ENCODE results near the gene ZNF593. TPM values are rescaled to one million over a fixed set of nuclear protein-coding genes. Genes with fewer than 3 reads are reported as not detected.
A peak's percentile ranks its signal among the peaks of the same experiment; 100 is the strongest.

Gene ZNF593
- total RNA-seq, 8 experiments from 2014 or later = 29.9 to 109 (median 47.4) TPM

DNA sequence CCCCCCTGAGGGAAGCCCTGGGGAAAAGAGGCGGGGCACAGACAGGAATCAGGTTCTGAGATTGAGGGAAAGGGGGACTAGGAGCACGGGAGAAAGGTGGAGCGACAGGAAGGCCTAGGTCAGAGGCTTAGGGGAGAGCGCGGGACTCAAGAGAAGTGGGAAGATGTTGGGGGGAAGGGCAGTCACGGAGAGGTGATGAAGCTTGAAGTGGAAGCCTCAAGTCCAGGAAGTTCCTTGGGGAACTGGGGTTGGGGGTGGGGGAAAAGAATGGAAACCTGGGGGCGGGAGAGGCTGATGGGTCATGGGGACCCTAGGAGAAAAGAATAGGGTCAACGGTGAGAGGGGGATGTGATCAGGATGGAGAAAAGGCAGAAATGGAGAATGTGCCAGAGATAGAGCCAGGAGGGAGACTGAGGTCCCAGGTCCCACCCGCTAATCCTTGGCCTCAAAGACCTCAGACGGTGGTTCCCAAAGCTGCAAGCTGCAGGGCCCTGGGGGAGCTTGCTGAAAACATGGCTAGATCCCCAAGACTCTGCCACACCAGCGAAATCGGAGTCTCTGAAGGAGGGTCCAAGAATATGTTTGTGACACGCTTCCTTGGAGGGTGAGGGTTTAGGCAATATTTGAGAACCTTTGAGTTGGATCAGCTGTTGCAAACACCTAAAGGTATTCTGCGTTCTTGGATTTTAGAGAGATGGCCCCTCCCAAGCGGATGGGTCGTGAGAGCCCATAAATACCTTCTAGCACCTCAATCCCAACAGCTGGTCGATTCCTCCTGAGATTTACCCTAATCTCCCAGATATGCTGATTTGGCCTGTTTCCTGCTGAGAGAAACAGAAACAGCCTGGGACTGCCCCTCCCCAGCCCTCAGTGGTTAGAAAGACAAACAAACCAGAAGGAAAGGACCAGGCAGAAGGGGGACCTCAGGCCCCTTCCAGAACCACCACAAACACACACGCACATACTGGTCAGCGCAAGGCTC lies 4.6 kb upstream of the ZNF593 start:
- 48 to 72% (median 65%) methylated on average over 3 to 8 of the region's 19 CpGs; no CpG with 5 or more reads in 3 of the 10 experiments for WGBS, 10 experiments
- peaks cover 30 to 49% of the 10 kb centered on the region in 2 donors for H3K4me1 ChIP-seq (replicated peaks in 1 of 2)
- in situ Hi-C loops (cut with MboI; ENCODE audit: low pct_unique_long_range_greater_than_20kb in 2 of 9, low sequenced_read_pairs in 9 of 9, unreplicated experiment in 9 of 9) = no loop called here
- H3K4me3 ChIP-seq = peak overlapping the region in 1 of 5 donors; percentile 22
- H3K27ac ChIP-seq = peak overlapping the region in 1 of 2 donors; percentile 71
- no peak for ATAC-seq (replicated peaks in 6 of 8)

DNA sequence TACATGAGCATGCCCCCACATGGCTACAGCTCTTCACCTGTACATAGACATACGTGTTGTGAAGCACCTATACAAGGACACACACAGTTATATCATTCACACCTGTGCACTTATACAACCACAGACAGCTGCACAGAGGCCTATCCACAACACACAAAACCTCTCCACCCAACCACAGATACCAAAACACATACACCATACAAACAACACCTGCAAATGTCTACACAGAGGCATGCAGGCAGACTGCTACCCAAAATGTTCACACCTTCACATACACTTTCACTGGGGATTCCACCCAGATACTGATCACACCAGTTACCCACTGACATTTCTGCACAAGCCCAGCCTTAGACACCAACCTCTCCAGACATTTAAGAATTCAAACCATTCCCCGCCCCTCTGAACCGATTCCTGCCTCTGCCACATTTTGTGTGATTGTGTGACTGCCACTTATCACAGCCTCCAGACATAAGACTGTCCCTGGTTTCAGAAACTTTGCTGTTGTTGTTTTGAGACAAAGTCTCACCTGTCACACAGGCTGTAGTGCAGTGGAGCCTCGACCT lies 2.9 kb upstream of the ZNF593 start:
- Histone ChIP-seq H3K27ac (no peak overlapping the region), H3K4me3 (no peak overlapping the region), H3K4me1 (replicated peaks in 1 of 2) (peaks cover 33 to 43% of the 10 kb centered on the region in 2 donors)
- 33 to 100% (median 78%) methylated on average over 1 to 3 of the region's 4 CpGs; no CpG with 5 or more reads in 4 of the 10 experiments for WGBS, 10 experiments
- in situ Hi-C loops (cut with MboI; ENCODE audit: low pct_unique_long_range_greater_than_20kb in 2 of 9, low sequenced_read_pairs in 9 of 9, unreplicated experiment in 9 of 9) = no loop called here
- ATAC-seq (replicated peaks in 6 of 8) = no peak

DNA sequence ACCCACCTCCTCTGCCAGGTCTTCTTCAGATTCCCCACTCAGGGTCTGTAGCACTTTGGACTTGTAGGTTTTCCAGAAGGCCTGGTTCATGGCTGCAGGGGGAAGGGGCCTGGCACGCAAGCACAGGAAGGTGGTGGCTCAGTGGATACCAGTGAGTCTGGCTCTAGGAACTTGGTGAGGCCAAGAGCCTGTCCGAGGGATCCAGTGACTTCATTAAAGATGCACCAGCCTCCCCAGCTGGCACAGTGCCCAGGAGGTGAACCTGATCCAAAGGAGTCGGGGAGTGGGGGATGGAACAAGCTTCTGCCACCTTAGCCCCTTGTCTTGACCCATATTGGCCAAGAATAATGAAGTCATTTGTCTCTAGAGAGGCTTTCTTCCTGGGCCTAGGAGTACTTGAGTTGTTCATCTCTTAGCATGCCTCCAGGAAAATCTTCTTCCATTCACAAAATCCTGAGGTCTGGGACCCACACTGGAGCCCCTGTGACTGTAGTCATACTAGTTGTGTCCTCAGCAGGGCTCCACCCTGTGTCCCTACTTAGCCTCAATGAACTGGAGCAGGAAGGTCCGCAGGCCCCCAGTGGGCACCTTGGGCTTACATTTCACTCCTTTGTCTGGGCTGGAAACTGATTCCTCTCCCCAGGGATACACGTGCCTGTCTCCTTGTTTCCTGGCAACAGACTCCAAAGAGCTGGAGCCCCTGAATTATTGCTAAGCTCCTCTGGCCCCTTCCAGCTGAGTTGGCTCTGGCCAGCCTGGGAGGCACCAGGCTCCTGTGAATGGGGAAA lies 1.1 kb upstream of the ZNF593 start, which contains the start of gene C1orf232:
Gene C1orf232, minus strand, starts transcription at position 554 of the 788 bp plus-strand sequence. Its CDS starts 464 bp downstream, at position 90.
- peaks cover 33 to 42% of the 10 kb centered on the region in 2 donors for H3K4me1 ChIP-seq (replicated peaks in 1 of 2)
- peak within 1 kb of the TSS; percentile 74 to 88 for H3K27ac ChIP-seq
- in situ Hi-C loops (cut with MboI; ENCODE audit: low pct_unique_long_range_greater_than_20kb in 2 of 9, low sequenced_read_pairs in 9 of 9, unreplicated experiment in 9 of 9) = no loop called here
- H3K4me3 ChIP-seq = peak within 1 kb of the TSS; percentile 65 to 91 (median 76)
- peak in 5 of 8 experiments; percentile 54 to 62 (median 61) for ATAC-seq (replicated peaks in 6 of 8)
- WGBS, 10 experiments = 27 to 52% (median 40%) methylated on average over 2 to 5 of the region's 5 CpGs; no CpG with 5 or more reads in 5 of the 10 experiments

DNA sequence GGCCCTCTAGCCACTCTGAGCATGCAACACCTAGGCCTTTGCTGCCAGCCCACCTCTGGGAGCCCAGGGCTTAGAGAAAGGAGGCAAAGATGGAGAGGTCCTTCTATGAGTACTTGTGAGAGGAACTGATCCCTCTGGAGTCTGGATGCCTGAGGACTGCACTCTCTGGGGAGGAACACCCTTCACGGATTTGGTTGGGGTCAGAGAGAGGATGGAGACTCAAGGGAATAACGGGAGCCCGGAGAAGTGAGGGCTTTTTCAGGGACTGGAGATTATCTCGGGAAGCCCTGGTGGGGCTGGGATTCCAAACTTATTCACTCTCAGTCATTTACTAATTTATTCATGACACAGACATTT lies 532 bp upstream of the ZNF593 start:
- ATAC-seq (replicated peaks in 6 of 8) = peak in 2 of 8 experiments; percentile 2 to 3
- in situ Hi-C loops (cut with MboI; ENCODE audit: low pct_unique_long_range_greater_than_20kb in 2 of 9, low sequenced_read_pairs in 9 of 9, unreplicated experiment in 9 of 9) = no loop called here
- 33 to 68% (median 63%) methylated on average over 1 to 4 of the region's 4 CpGs; no CpG with 5 or more reads in 7 of the 10 experiments for WGBS, 10 experiments
- peak overlapping the region; percentile 74 to 88 for H3K27ac ChIP-seq
- H3K4me1 ChIP-seq (replicated peaks in 1 of 2) = peaks cover 33 to 37% of the 10 kb centered on the region in 2 donors
- peak overlapping the region in 1 of 5 donors; percentile 91 for H3K4me3 ChIP-seq

DNA sequence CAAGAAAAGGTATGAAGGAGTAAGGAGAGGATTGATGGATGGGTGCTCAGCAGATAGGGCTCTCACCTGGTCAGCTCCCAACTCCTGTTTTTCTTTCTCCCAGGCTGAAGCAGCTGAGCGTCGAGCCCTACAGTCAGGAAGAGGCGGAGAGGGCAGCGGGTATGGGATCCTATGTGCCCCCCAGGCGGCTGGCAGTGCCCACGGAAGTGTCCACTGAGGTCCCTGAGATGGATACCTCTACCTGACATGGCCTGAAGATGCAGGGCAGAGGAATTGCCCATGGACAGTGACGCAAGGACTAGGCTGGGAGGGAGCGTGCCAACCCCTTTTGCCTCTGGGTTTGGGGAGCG lies 739 bp downstream of the ZNF593 start:
- Histone ChIP-seq H3K27ac (peak overlapping the region; percentile 71 to 88), H3K4me1 (replicated peaks in 1 of 2) (peaks cover 25 to 29% of the 10 kb centered on the region in 2 donors), H3K4me3 (peak overlapping the region; percentile 65 to 91 (median 76))
- ATAC-seq (replicated peaks in 6 of 8) = no peak
- 50 to 74% (median 70%) methylated on average over 2 to 9 of the region's 9 CpGs; no CpG with 5 or more reads in 7 of the 10 experiments for WGBS, 10 experiments
- in situ Hi-C loops (cut with MboI; ENCODE audit: low pct_unique_long_range_greater_than_20kb in 2 of 9, low sequenced_read_pairs in 9 of 9, unreplicated experiment in 9 of 9) = no loop called here

DNA sequence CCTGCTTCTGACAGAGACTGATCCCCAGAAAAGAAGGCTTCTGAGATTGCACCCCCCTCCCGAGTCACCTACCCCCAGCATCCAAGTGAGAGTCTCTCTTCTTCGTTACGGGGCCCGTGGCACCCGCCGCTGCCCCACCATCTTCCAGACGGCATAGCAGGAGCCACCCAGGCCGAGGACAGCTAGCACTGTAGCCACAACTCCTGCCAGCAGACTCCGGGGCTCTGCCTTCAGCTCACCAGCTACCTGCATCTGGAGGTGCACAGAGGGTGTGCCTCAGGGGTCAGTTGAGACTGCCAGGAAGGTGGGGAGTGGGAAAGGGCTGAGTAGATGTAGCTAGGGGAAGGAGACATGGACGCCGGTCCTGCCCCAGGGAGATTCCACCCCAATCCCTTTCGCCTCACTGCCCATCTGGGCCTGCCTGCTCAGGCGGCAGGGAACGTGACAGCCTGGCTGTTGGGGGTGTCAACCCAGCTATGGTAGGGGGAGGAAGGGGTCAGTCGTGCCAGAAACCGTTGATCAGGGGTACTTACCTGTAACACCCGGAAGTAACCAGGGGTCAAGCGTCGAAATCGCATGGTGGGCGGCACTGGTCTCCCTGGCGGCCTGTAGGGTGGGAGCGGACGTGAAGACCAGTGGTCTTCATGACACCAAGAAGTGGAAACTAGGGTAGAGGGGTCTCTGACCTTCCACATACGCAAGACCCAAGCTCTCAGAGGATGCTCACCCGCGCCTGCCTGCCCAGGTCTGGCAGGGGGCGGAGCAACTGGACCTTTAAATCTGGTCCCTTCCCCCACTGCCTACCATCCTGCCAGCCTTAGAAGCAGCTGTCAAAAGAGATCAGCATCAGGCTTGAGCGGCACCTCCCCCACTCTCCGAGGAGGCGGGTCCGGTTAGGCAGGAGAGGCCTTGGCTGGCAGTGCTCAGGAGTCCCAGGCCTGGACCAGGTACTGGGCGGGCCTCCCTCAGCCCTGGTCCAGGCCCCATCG lies 1.7 kb downstream of the ZNF593 start, which contains the start of gene ZNF593OS:
Gene ZNF593OS, minus strand, starts transcription at position 749 of the 989 bp plus-strand sequence. Its CDS starts 171 bp downstream, at position 578.
- 85 to 93% (median 87%) methylated on average over 2 to 21 of the region's 34 CpGs; no CpG with 5 or more reads in 5 of the 10 experiments for WGBS, 10 experiments
- no peak within 1 kb of the TSS for H3K27ac ChIP-seq

DNA sequence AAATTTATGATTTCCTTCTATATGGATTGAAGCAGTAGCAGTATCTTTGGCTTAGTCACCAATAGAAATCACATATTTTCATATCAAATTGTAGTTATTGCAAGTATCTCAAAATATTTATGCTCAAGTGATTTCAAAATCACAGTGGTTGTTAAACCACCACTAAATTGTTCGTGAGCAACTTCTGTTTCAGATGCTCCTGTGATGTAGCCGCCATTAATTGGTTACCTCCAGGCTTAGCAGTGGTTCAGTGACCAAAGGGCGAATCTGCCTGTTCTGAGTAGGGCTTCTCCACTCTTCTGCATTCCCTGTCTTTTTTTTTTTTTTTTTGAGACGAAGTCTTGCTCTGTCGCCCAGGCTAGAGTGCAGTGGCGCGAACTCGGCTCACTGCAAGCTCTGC lies 5.6 kb downstream of the ZNF593 start:
- ATAC-seq (replicated peaks in 6 of 8) = no peak
- Histone ChIP-seq H3K4me1 (replicated peaks in 1 of 2) (peaks cover 9 to 14% of the 10 kb centered on the region in 2 donors), H3K27ac (no peak overlapping the region), H3K4me3 (no peak overlapping the region)
- in situ Hi-C loops (cut with MboI; ENCODE audit: low pct_unique_long_range_greater_than_20kb in 2 of 9, low sequenced_read_pairs in 9 of 9, unreplicated experiment in 9 of 9) = no loop called here
- WGBS, 10 experiments = 86 to 100% (median 92%) methylated on average over 1 to 5 of the region's 8 CpGs

More for the DNA sequence above, 1.7 kb downstream of the ZNF593 start, which contains the start of gene ZNF593OS:
- peak within 1 kb of the TSS; percentile 65 to 91 (median 76) for H3K4me3 ChIP-seq
- no peak for ATAC-seq (replicated peaks in 6 of 8)
- peaks cover 24 to 29% of the 10 kb centered on the region in 2 donors for H3K4me1 ChIP-seq (replicated peaks in 1 of 2)
- in situ Hi-C loops (cut with MboI; ENCODE audit: low pct_unique_long_range_greater_than_20kb in 2 of 9, low sequenced_read_pairs in 9 of 9, unreplicated experiment in 9 of 9) = no loop called here

DNA sequence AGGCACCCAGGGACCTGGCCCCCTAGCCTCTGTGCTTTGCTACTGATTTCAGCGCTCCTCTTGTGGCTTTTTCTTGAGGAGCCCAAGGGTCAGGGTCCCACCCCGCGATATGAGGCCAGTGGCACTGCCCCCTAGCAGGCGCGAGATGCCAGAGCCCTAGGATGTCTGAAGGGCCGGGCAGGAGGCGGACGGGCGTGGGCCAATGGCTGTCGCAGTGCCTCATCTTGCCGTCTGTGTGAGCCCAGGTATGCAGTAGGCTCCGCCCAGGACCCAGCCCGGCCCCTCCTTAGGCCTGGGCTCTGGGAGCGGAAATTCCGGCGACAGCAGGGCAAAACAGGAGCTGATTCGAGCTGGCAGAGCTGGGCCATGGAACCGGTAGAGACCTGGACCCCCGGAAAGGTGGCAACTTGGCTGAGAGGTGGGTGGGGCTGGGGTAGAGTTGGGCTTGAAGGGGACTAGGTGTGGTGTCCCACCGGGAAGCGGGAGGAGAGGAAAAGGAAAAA lies 7.5 kb downstream of the ZNF593 start, which contains the start of gene CNKSR1:
Gene CNKSR1, plus strand, starts transcription at position 310 of the 503 bp plus-strand sequence. Its CDS starts 57 bp downstream, at position 367.
- ATAC-seq (replicated peaks in 6 of 8) = peak in 2 of 8 experiments; percentile 14 to 29
- H3K4me1 ChIP-seq (replicated peaks in 1 of 2) = no peaks in the 10 kb centered on the region
- no peak within 1 kb of the TSS for H3K4me3 ChIP-seq
- in situ Hi-C loops (cut with MboI; ENCODE audit: low pct_unique_long_range_greater_than_20kb in 2 of 9, low sequenced_read_pairs in 9 of 9, unreplicated experiment in 9 of 9) = no loop called here
- no peak within 1 kb of the TSS for H3K27ac ChIP-seq
- 40 to 87% (median 50%) methylated on average over 2 to 8 of the region's 21 CpGs; no CpG with 5 or more reads in 5 of the 10 experiments for WGBS, 10 experiments

DNA sequence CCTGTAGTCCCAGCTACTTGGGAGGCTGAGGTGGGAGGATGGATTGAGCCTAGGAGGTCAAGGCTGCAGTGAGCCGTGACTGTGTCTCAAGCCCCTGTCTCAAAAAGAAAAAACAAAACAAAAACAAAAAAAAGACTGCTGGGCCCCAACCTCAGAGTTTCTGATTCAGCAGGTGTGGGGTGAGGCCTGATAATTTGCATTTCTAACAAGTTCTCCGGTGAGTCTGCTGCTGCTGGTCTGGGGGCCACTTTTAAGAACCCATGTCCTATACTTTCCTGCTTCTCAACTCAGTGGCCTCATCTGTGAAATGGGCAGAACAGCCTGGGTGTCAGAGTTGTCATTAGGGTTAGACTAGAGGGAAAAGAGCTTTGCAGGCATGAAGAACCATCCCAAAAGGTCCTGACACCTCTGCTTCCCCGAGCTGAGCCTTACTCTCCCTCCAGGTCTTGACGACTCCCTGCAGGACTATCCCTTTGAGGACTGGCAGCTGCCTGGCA lies 10.3 kb downstream of the ZNF593 start:
- no peak for ATAC-seq (replicated peaks in 6 of 8)

DNA sequence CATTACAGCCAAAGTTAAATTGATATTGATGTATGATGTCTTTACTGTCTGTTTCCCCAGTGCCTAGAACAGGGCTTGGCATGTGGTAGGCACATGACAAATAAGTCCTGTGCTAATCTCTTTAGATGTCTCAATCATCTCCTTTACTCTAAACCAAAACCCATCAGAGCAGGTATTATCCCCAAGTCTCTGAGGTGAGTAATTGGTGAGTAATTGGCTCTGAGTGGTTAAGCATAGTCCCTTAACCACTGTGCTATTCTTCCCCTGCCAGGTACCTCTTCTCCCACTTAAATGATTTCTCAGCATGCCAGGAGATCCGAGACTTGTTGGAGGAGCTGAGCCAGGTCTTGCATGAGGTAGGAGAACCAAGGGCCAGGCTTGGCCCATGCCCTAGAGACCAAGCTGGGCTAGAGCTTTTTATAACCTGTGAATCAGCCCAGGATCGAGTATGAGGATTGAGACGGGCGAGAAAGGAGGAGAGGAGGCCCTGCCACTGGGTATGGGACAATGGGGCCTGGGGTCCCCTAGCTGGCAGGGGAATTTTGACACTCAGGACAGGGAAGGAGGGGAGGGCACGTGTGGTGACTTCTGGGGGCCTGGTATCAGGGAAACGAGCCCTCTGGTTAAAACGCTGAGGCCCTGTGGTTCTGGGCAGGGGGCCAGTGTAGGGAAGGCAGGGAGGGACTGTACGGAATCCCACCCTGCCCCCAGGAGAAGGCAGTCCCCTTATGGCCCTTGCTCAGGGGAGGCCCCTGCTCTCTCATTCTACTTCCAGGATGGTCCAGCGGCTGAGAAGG lies 12.1 kb downstream of the ZNF593 start:
- H3K4me3 ChIP-seq = no peak overlapping the region
- 48 to 100% (median 58%) methylated on average over 1 to 5 of the region's 9 CpGs; no CpG with 5 or more reads in 5 of the 10 experiments for WGBS, 10 experiments
- no peak overlapping the region for H3K27ac ChIP-seq
- no peaks in the 10 kb centered on the region for H3K4me1 ChIP-seq (replicated peaks in 1 of 2)
- in situ Hi-C loops (cut with MboI; ENCODE audit: low pct_unique_long_range_greater_than_20kb in 2 of 9, low sequenced_read_pairs in 9 of 9, unreplicated experiment in 9 of 9) = no loop called here
- peak in 1 of 8 experiments; percentile 6 for ATAC-seq (replicated peaks in 6 of 8)

More for the DNA sequence above, 10.3 kb downstream of the ZNF593 start:
- no peak overlapping the region for H3K27ac ChIP-seq
- H3K4me3 ChIP-seq = no peak overlapping the region
- WGBS, 10 experiments = 41 to 92% (median 66%) methylated on average over 2 to 4 of the region's 4 CpGs; no CpG with 5 or more reads in 4 of the 10 experiments
- no peaks in the 10 kb centered on the region for H3K4me1 ChIP-seq (replicated peaks in 1 of 2)
- in situ Hi-C loops (cut with MboI; ENCODE audit: low pct_unique_long_range_greater_than_20kb in 2 of 9, low sequenced_read_pairs in 9 of 9, unreplicated experiment in 9 of 9) = no loop called here

Measured in motor neuron (in vitro differentiated cells).